ENCODE measurements around the gene SUMO2.
"Not testable (repeated sequence)": the region's sequence is repeated elsewhere in the genome, so short reads cannot be mapped to it uniquely, and the experiment has no call there.

SUMO2 gene

GRCh38 chr17:75181608-75182318, 996 bp downstream of the SUMO2 start:
- peak; percentile 12 for DNase-seq (ENCODE audit: low spot score)

GRCh38 chr17:75181110-75181509, 1.6 kb downstream of the SUMO2 start:
- no peak for DNase-seq (ENCODE audit: low spot score)

GRCh38 chr17:75178453-75178852, 4.3 kb downstream of the SUMO2 start:
- DNase-seq (ENCODE audit: low spot score) = no peak

GRCh38 chr17:75176625-75177024, 6.1 kb downstream of the SUMO2 start:
- DNase-seq (ENCODE audit: low spot score) = no peak

GRCh38 chr17:75174996-75175395, 7.8 kb downstream of the SUMO2 start:
- no peak for DNase-seq (ENCODE audit: low spot score)

GRCh38 chr17:75173526-75173925, 9.2 kb downstream of the SUMO2 start:
- DNase-seq (ENCODE audit: low spot score) = no peak

- no peak for DNase-seq (ENCODE audit: low spot score)
Measured at GRCh38 chr17:75168998-75169397, 13.8 kb downstream of the SUMO2 start.

GRCh38 chr17:75164606-75165005, 18.2 kb downstream of the SUMO2 start:
- DNase-seq (ENCODE audit: low spot score) = not testable (repeated sequence)

- no peak for DNase-seq (ENCODE audit: low spot score)
Measured at GRCh38 chr17:75163074-75163473, 19.7 kb downstream of the SUMO2 start.

- no peak for DNase-seq (ENCODE audit: low spot score)
Measured at GRCh38 chr17:75160211-75160610, 22.5 kb downstream of the SUMO2 start.

GRCh38 chr17:75159196-75160031, 23.3 kb downstream of the SUMO2 start:
- DNase-seq (ENCODE audit: low spot score) = peak; percentile 69

- peak; percentile 32 for DNase-seq (ENCODE audit: low spot score)
Measured at GRCh38 chr17:75158480-75158879, 24.3 kb downstream of the SUMO2 start.

- peak; percentile 83 for DNase-seq (ENCODE audit: low spot score)
Measured at GRCh38 chr17:75155191-75155601, 27.6 kb downstream of the SUMO2 start.

- DNase-seq (ENCODE audit: low spot score) = peak; percentile 99
Measured at GRCh38 chr17:75154195-75155106, 28.3 kb downstream of the SUMO2 start, which contains the start of gene JPT1. Gene JPT1 (minus strand): TSS chr17:75154512. CDS start chr17:75154397, 115 bp downstream.

GRCh38 chr17:75153780-75154194, 29.0 kb downstream of the SUMO2 start:
- DNase-seq (ENCODE audit: low spot score) = no peak

GRCh38 chr17:75152922-75153779, 29.6 kb downstream of the SUMO2 start:
- peak; percentile 79 for DNase-seq (ENCODE audit: low spot score)

- DNase-seq (ENCODE audit: low spot score) = no peak
Measured at GRCh38 chr17:75152523-75152921, 30.2 kb downstream of the SUMO2 start.

GRCh38 chr17:75151930-75152329, 30.8 kb downstream of the SUMO2 start:
- no peak for DNase-seq (ENCODE audit: low spot score)

GRCh38 chr17:75147878-75148546, 34.7 kb downstream of the SUMO2 start:
- DNase-seq (ENCODE audit: low spot score) = peak; percentile 71

GRCh38 chr17:75146592-75146991, 36.2 kb downstream of the SUMO2 start:
- no peak for DNase-seq (ENCODE audit: low spot score)

All from kidney tubule cell (primary cell).